ENCODE data around the gene ISG20. TPM values are rescaled to one million over a fixed set of nuclear protein-coding genes. Genes with fewer than 3 reads are reported as not detected.

ISG20 gene
- total RNA-seq, 1 donor from 2014 or later, result 15.9 TPM

DNA sequence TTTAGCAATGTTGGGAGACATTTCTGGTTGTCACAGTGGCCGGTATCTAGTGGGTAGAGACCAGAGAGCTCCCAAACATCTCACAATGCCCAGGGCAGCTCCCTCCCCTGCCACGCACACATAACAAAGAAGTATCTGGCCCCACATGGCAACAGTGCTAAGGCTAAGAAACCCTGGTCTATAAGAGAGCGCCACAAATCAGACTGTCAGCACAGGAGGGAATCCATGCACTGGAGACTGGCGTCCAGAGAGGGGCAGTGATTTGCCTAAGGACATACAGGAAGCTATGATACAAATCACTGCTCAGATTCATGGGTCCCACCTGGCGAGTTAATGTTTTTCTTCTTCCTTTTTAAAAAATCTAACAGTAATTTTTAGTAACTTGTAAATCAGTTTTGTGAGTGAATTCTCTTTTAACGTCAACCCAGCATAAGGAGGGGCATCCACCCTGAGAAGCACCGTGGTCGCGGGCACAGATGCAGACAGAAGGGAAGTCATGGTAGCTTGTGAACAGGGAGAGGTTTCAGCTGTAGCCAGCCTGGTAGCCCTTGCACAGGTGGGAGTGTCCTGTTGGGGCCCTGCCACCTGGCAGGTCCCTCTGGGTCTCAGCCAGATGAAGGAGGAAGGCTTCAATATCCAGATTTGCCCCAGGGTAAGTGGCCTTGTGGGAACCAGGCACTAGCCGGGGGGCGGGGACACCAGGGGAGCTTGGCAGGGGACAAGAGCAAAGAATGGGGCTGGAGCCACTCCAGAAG is 8.7 kb downstream of the ISG20 start:
- H3K27ac ChIP-seq (ENCODE audit: low read depth, low read length), result no peak overlapping the region
- peaks cover 22% of the 10 kb centered on the region for H3K4me1 ChIP-seq (ENCODE audit: insufficient read depth, low read length)
- Mint-ChIP-seq H3K4me3 (ENCODE audit: unreplicated experiment) (no peak overlapping the region), H3K27me3 (ENCODE audit: low read depth, unreplicated experiment) (no peaks in the 10 kb centered on the region), H3K36me3 (ENCODE audit: low read depth, unreplicated experiment) (peaks cover 7% of the 10 kb centered on the region), H3K4me1 (ENCODE audit: low read depth, unreplicated experiment) (peaks cover 22% of the 10 kb centered on the region), H3K27ac (ENCODE audit: unreplicated experiment) (no peak overlapping the region), H3K9me3 (ENCODE audit: unreplicated experiment) (peaks cover 5% of the 10 kb centered on the region)
- H3K9me3 ChIP-seq (ENCODE audit: insufficient read depth, low read depth, low read length), result no peaks in the 10 kb centered on the region
- H3K4me3 ChIP-seq (ENCODE audit: insufficient read depth, low read depth, low read length), result no peak overlapping the region
- no peaks in the 10 kb centered on the region for H3K79me2 ChIP-seq (ENCODE audit: insufficient read depth, low read length)
- no peak overlapping the region for H3K4me2 ChIP-seq (ENCODE audit: low read length)
- FAIRE-seq (no peak), DNase-seq (ENCODE audit: low read depth) (no peak)
- peaks cover 7% of the 10 kb centered on the region for H4K20me1 ChIP-seq (ENCODE audit: insufficient read depth, low read length)
- TF ChIP-seq EZH2 (IDR thresholded peaks at IDR 0.05; ENCODE audit: insufficient read depth, low read length), result no peak
- TF ChIP-seq, protein P1, sequence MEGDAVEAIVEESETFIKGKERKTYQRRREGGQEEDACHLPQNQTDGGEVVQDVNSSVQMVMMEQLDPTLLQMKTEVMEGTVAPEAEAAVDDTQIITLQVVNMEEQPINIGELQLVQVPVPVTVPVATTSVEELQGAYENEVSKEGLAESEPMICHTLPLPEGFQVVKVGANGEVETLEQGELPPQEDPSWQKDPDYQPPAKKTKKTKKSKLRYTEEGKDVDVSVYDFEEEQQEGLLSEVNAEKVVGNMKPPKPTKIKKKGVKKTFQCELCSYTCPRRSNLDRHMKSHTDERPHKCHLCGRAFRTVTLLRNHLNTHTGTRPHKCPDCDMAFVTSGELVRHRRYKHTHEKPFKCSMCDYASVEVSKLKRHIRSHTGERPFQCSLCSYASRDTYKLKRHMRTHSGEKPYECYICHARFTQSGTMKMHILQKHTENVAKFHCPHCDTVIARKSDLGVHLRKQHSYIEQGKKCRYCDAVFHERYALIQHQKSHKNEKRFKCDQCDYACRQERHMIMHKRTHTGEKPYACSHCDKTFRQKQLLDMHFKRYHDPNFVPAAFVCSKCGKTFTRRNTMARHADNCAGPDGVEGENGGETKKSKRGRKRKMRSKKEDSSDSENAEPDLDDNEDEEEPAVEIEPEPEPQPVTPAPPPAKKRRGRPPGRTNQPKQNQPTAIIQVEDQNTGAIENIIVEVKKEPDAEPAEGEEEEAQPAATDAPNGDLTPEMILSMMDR (IDR thresholded peaks at IDR 0.05; ENCODE audit: insufficient read depth, low read depth, low read length), result no peak
- H2AFZ ChIP-seq (ENCODE audit: low read depth, low read length), result no peak overlapping the region
- H3K36me3 ChIP-seq (ENCODE audit: insufficient read depth, low read length), result no peaks in the 10 kb centered on the region
- no peak overlapping the region for H3K9ac ChIP-seq (ENCODE audit: low read length)
- no peaks in the 10 kb centered on the region for H3K27me3 ChIP-seq (ENCODE audit: insufficient read depth, low read length)

DNA sequence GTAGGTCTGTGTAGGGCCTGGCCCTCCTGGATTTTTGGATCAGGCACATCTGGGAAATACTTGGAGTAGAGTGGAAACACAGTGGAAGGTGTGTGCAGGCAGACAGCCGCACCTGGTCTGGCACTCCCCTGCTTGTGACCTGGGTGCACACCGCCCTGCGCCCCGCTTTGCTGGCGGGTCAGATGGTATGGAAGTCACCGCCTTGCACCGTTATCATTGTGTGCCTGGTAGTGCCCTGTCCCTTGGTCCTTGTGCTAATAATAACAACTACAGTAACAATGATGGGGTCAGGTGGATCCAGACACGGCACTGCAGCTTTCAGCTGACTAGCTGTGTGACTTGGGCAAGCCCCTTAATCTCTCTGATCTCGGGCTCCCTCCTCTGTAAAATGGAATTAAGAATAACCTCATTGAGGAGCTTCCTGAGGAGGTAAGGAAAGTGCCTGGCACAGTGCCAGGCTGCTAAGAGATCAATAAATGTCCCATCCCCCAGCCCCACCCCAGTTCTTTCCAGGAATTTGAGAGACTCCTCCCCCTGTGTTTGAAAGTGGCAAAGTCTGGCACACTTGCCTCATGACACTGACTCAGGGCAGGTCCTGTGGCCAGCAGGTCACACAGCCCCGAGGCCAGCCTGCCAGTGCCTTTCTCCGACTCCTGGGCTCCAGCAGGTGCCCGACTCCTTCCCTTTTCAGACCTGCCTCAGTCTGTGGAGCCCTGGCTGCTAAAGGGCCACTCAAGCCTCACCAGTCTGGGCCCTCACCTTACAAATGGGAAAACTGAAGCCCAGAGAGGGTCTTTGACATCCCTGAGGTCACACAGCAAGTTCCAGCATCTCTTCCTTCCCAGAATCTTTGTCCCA is 9.8 kb downstream of the ISG20 start:
- FAIRE-seq (no peak), DNase-seq (ENCODE audit: low read depth) (peak; percentile 14)
- TF ChIP-seq, protein P1 (IDR thresholded peaks at IDR 0.05; ENCODE audit: insufficient read depth, low read depth, low read length), result no peak
- TF ChIP-seq EZH2 (IDR thresholded peaks at IDR 0.05; ENCODE audit: insufficient read depth, low read length), result no peak
- H3K27me3 ChIP-seq (ENCODE audit: insufficient read depth, low read length), result no peaks in the 10 kb centered on the region
- H3K4me1 ChIP-seq (ENCODE audit: insufficient read depth, low read length), result peaks cover 22% of the 10 kb centered on the region
- H3K9ac ChIP-seq (ENCODE audit: low read length), result peak overlapping the region; percentile 80
- Mint-ChIP-seq H3K36me3 (ENCODE audit: low read depth, unreplicated experiment) (peaks cover 7% of the 10 kb centered on the region), H3K9me3 (ENCODE audit: unreplicated experiment) (peaks cover 5% of the 10 kb centered on the region), H3K4me1 (ENCODE audit: low read depth, unreplicated experiment) (peaks cover 22% of the 10 kb centered on the region), H3K27me3 (ENCODE audit: low read depth, unreplicated experiment) (no peaks in the 10 kb centered on the region), H3K27ac (ENCODE audit: unreplicated experiment) (peak overlapping the region; percentile 75), H3K4me3 (ENCODE audit: unreplicated experiment) (no peak overlapping the region)
- H4K20me1 ChIP-seq (ENCODE audit: insufficient read depth, low read length), result peaks cover 7% of the 10 kb centered on the region
- no peaks in the 10 kb centered on the region for H3K36me3 ChIP-seq (ENCODE audit: insufficient read depth, low read length)
- H3K4me2 ChIP-seq (ENCODE audit: low read length), result peak overlapping the region; percentile 72
- peak overlapping the region; percentile 35 for H2AFZ ChIP-seq (ENCODE audit: low read depth, low read length)
- peak overlapping the region; percentile 96 for H3K27ac ChIP-seq (ENCODE audit: low read depth, low read length)
- peak overlapping the region; percentile 45 for H3K4me3 ChIP-seq (ENCODE audit: insufficient read depth, low read depth, low read length)
- no peaks in the 10 kb centered on the region for H3K9me3 ChIP-seq (ENCODE audit: insufficient read depth, low read depth, low read length)
- H3K79me2 ChIP-seq (ENCODE audit: insufficient read depth, low read length), result no peaks in the 10 kb centered on the region
